Measurements from ENCODE around the gene PAQR9. TPM values are rescaled to one million over a fixed set of nuclear protein-coding genes. Genes with fewer than 3 reads are reported as not detected.

PAQR9 gene
- polyA plus RNA-seq, 2 of the 4 experiments (the other 2 are of a cell fraction), result 3.0 to 3.1 TPM

DNA sequence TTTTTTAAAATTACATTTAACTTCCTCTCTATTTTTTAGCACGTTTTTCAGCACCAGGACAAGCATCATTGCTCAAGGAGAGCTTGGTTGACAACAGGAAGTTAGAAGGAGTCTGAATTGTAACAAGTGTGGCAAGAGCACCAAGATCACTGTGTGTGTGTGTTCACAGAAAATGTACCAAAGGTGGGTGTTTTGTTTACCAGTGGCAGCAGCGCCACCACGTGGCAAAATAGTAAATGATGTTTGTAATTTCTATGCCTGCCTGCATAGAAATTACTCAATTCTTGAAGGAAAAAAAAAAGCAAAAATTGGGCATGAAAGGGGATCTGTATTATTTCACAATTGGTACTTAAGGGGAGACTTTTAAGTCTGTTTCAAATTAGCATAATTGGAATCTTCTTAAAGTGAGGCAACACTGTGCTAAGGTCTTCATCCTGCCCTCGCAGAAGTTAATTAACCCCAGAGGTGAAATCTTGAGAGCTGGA, 30.5 kb upstream of the PAQR9 start:
- peak; percentile 69 to 78 for DNase-seq (ENCODE audit: low read depth in 1 of 2, low spot score in 1 of 2)
- 23% methylated on average over 4 of the region's 4 CpGs for WGBS (ENCODE audit: missing lambda C conversion rate)
- POLR2A ChIA-PET, result no interaction called here
- TF ChIP-seq RARB (CRISPR knock-in tag; IDR thresholded peaks at IDR 0.05) (no peak), FOSB (CRISPR knock-in tag; IDR thresholded peaks at IDR 0.05) (no peak), RCOR1 (IDR thresholded peaks at IDR 0.05; ENCODE audit: low read depth, low read length) (no peak), JUN (IDR thresholded peaks at IDR 0.05) (no peak), TFCP2L1 (CRISPR knock-in tag; IDR thresholded peaks at IDR 0.05) (no peak), HOXA7 (CRISPR knock-in tag; IDR thresholded peaks at IDR 0.05) (no peak), EHMT2 (IDR thresholded peaks at IDR 0.05; ENCODE audit: low read depth) (no peak), RAD21 (conservative IDR thresholded peaks at IDR 0.05 in 1 of 2, IDR thresholded peaks at IDR 0.05 in 1 of 2) (peak; percentile 93 to 94), RNF2 (IDR thresholded peaks at IDR 0.05; ENCODE audit: borderline replicate concordance, low read depth) (no peak), CEBPB (IDR thresholded peaks at IDR 0.05) (peak in 1 of 2 experiments; percentile 61; a peak in 1 of 4 replicates), POLR2AphosphoS2 (conservative IDR thresholded peaks at IDR 0.05; ENCODE audit: low read length) (no peak), SMC3 (IDR thresholded peaks at IDR 0.05) (peak; percentile 90), PHF8 (IDR thresholded peaks at IDR 0.05; ENCODE audit: borderline replicate concordance, low read depth) (no peak), HOXB5 (CRISPR knock-in tag; IDR thresholded peaks at IDR 0.05) (no peak)
- TF ChIP-seq, protein P1, sequence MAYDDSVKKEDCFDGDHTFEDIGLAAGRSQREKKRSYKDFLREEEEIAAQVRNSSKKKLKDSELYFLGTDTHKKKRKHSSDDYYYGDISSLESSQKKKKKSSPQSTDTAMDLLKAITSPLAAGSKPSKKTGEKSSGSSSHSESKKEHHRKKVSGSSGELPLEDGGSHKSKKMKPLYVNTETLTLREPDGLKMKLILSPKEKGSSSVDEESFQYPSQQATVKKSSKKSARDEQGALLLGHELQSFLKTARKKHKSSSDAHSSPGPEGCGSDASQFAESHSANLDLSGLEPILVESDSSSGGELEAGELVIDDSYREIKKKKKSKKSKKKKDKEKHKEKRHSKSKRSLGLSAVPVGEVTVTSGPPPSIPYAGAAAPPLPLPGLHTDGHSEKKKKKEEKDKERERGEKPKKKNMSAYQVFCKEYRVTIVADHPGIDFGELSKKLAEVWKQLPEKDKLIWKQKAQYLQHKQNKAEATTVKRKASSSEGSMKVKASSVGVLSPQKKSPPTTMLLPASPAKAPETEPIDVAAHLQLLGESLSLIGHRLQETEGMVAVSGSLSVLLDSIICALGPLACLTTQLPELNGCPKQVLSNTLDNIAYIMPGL (CRISPR knock-in tag; IDR thresholded peaks at IDR 0.05; ENCODE audit: borderline replicate concordance), result no peak
- TF ChIP-seq, protein P2, sequence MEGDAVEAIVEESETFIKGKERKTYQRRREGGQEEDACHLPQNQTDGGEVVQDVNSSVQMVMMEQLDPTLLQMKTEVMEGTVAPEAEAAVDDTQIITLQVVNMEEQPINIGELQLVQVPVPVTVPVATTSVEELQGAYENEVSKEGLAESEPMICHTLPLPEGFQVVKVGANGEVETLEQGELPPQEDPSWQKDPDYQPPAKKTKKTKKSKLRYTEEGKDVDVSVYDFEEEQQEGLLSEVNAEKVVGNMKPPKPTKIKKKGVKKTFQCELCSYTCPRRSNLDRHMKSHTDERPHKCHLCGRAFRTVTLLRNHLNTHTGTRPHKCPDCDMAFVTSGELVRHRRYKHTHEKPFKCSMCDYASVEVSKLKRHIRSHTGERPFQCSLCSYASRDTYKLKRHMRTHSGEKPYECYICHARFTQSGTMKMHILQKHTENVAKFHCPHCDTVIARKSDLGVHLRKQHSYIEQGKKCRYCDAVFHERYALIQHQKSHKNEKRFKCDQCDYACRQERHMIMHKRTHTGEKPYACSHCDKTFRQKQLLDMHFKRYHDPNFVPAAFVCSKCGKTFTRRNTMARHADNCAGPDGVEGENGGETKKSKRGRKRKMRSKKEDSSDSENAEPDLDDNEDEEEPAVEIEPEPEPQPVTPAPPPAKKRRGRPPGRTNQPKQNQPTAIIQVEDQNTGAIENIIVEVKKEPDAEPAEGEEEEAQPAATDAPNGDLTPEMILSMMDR (IDR thresholded peaks at IDR 0.05), result peak; percentile 95
- TF ChIP-seq, protein P3, sequence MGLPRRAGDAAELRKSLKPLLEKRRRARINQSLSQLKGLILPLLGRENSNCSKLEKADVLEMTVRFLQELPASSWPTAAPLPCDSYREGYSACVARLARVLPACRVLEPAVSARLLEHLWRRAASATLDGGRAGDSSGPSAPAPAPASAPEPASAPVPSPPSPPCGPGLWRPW (IDR thresholded peaks at IDR 0.05), result no peak
- TF ChIP-seq, protein P4, sequence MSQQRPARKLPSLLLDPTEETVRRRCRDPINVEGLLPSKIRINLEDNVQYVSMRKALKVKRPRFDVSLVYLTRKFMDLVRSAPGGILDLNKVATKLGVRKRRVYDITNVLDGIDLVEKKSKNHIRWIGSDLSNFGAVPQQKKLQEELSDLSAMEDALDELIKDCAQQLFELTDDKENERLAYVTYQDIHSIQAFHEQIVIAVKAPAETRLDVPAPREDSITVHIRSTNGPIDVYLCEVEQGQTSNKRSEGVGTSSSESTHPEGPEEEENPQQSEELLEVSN (IDR thresholded peaks at IDR 0.05; ENCODE audit: borderline replicate concordance, low read depth), result no peak
- TF ChIP-seq, protein P5, sequence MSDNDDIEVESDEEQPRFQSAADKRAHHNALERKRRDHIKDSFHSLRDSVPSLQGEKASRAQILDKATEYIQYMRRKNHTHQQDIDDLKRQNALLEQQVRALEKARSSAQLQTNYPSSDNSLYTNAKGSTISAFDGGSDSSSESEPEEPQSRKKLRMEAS (IDR thresholded peaks at IDR 0.05), result peak; percentile 29; the same call in 1 of the 2 replicates
- Histone ChIP-seq H3K4me3 (no peak overlapping the region), H3K4me2 (no peak overlapping the region), H3K4me1 (peaks cover 10% of the 10 kb centered on the region; the same call in 2 of the 3 replicates), H3K27ac (no peak overlapping the region), H3K9me3 (no peaks in the 10 kb centered on the region)
- peak; percentile 54 to 90; a peak in 5 of 6 replicates for ATAC-seq
- no peak for FAIRE-seq
- CTCF ChIA-PET, result interaction anchor here (0.6 to 13.9 kb wide), 44 partner anchors 9 to 489 kb away, joined by 3 to 264 read pairs (median 5); no protein-coding TSS in a partner anchor

DNA sequence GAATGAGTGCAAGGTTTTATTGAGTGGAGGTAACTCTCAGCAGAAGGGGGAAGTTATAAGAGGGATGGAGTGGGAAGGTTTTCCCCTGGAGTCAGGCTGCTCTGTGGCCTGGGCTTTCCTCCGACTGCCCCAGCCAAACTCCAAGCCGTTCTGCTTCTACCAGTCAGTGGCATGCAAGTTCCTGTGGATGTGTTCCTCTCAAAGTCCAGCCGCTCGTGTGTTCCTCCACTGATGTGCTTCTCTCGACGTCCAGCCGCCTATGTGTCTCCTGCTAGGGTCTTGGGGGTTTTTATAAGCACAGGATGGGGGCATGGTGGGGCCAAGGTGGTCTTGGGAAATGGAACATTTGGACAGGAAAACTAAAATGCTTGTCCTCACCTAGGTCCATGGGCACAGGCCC, 28.8 kb upstream of the PAQR9 start:
- no peak overlapping the region for H3K27ac ChIP-seq
- H3K4me3 ChIP-seq, result no peak overlapping the region
- no peak for ATAC-seq
- WGBS (ENCODE audit: missing lambda C conversion rate), result 89% methylated on average over 7 of the region's 7 CpGs
- no peak for DNase-seq (ENCODE audit: low read depth in 1 of 2, low spot score in 1 of 2)
- H3K4me2 ChIP-seq, result no peak overlapping the region
- H3K9me3 ChIP-seq, result no peaks in the 10 kb centered on the region
- no peak for FAIRE-seq
- ChIA-PET CTCF (interaction anchor here (0.6 to 13.9 kb wide), 7 partner anchors 9 to 712 kb away, joined by 3 to 264 read pairs (median 5); no protein-coding TSS in a partner anchor), POLR2A (interaction anchor here (0.7 kb wide), 1 partner anchor 568 kb away, joined by 3 read pairs; no protein-coding TSS in a partner anchor)
- H3K4me1 ChIP-seq, result peaks cover 5% of the 10 kb centered on the region; the same call in 2 of the 3 replicates
- TF ChIP-seq CHD4 (IDR thresholded peaks at IDR 0.05; ENCODE audit: borderline replicate concordance) (no peak), HEYL (CRISPR knock-in tag; IDR thresholded peaks at IDR 0.05) (no peak), RFX5 (IDR thresholded peaks at IDR 0.05) (no peak), ZSCAN20 (CRISPR knock-in tag; IDR thresholded peaks at IDR 0.05) (no peak), CEBPB (IDR thresholded peaks at IDR 0.05) (no peak), SREBF2 (IDR thresholded peaks at IDR 0.05) (no peak), CBX8 (IDR thresholded peaks at IDR 0.05) (no peak), HOXB5 (CRISPR knock-in tag; IDR thresholded peaks at IDR 0.05) (no peak)
- TF ChIP-seq, protein P6, sequence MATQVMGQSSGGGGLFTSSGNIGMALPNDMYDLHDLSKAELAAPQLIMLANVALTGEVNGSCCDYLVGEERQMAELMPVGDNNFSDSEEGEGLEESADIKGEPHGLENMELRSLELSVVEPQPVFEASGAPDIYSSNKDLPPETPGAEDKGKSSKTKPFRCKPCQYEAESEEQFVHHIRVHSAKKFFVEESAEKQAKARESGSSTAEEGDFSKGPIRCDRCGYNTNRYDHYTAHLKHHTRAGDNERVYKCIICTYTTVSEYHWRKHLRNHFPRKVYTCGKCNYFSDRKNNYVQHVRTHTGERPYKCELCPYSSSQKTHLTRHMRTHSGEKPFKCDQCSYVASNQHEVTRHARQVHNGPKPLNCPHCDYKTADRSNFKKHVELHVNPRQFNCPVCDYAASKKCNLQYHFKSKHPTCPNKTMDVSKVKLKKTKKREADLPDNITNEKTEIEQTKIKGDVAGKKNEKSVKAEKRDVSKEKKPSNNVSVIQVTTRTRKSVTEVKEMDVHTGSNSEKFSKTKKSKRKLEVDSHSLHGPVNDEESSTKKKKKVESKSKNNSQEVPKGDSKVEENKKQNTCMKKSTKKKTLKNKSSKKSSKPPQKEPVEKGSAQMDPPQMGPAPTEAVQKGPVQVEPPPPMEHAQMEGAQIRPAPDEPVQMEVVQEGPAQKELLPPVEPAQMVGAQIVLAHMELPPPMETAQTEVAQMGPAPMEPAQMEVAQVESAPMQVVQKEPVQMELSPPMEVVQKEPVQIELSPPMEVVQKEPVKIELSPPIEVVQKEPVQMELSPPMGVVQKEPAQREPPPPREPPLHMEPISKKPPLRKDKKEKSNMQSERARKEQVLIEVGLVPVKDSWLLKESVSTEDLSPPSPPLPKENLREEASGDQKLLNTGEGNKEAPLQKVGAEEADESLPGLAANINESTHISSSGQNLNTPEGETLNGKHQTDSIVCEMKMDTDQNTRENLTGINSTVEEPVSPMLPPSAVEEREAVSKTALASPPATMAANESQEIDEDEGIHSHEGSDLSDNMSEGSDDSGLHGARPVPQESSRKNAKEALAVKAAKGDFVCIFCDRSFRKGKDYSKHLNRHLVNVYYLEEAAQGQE (IDR thresholded peaks at IDR 0.05), result no peak
- TF ChIP-seq, protein P2 (IDR thresholded peaks at IDR 0.05), result no peak
